ENCODE measurements around the gene ZFP28.

- no peak for TF ChIP-seq MEIS1 (CRISPR knock-in tag; IDR thresholded peaks at IDR 0.05; ENCODE audit: borderline replicate concordance)
- TF ChIP-seq CTCF (tag by site-specific recombination; IDR thresholded peaks at IDR 0.05) = no peak
- TF ChIP-seq ZNF350 (tag by site-specific recombination; IDR thresholded peaks at IDR 0.05) = no peak
- TF ChIP-seq ZBTB20 (tag by site-specific recombination; IDR thresholded peaks at IDR 0.05) = no peak
- no peak for TF ChIP-seq ZNF146 (tag by site-specific recombination; IDR thresholded peaks at IDR 0.05)
Observed at GRCh38 chr19:56596676-56597075, 57.9 kb downstream of the ZFP28 start.

Data from HEK293 (cell line).